Naive B cell (primary cell): ENCODE measurements around the gene FRMD4A. TPM values are rescaled to one million over a fixed set of nuclear protein-coding genes. Genes with fewer than 3 reads are reported as not detected.
A peak's percentile ranks its signal among the peaks of the same experiment; 100 is the strongest.

Experiments
- ATAC-seq, 2 donors: fragments of 150-1000 bp; cut with Tn5 transposase; 2 replicates each; pipeline ENCODE4 v1.10.0; 2021; ENCODE audit warnings: low read depth in 2 of 2, mild to moderate bottlenecking in 2 of 2, moderate library complexity in 2 of 2
- DNase-seq: peaks from one replicate; pipeline ENCODE4 v3.0.0; 2022
- H3K27ac Mint-ChIP-seq, 6 donors: one replicate each; pipeline ENCODE4 v1.8.0; 2020 to 2022; ENCODE audit warnings: mild to moderate bottlenecking in 6 of 6, mixed read lengths in 6 of 6, moderate library complexity in 5 of 6, inconsistent platforms in 2 of 6
- H3K27me3 Mint-ChIP-seq, 3 donors: one replicate each; pipeline ENCODE4 v1.8.0; 2021 to 2022; ENCODE audit warnings: mixed read lengths in 3 of 3, mild to moderate bottlenecking in 1 of 3
- H3K36me3 Mint-ChIP-seq, 2 donors: one replicate each; pipeline ENCODE4 v1.8.0; 2020 to 2022; ENCODE audit warnings: mixed read lengths in 2 of 2, inconsistent platforms in 1 of 2, mild to moderate bottlenecking in 1 of 2
- H3K4me1 Mint-ChIP-seq, 3 donors: one replicate each; pipeline ENCODE4 v1.8.0; 2020 to 2022; ENCODE audit warnings: mixed read lengths in 3 of 3, inconsistent platforms in 1 of 3, mild to moderate bottlenecking in 1 of 3, moderate library complexity in 1 of 3
- H3K4me3 Mint-ChIP-seq, 8 donors: one replicate each; pipeline ENCODE4 v1.8.0; 2020 to 2022; ENCODE audit warnings: mild to moderate bottlenecking in 8 of 8, mixed read lengths in 8 of 8, moderate library complexity in 8 of 8, inconsistent platforms in 2 of 8
- H3K9me3 Mint-ChIP-seq, 7 donors: one replicate each; pipeline ENCODE4 v1.8.0; 2020 to 2022; ENCODE audit warnings: mixed read lengths in 7 of 7, mild to moderate bottlenecking in 5 of 7, inconsistent platforms in 2 of 7, moderate library complexity in 1 of 7
- polyA plus RNA-seq, 6 donors: library from polyadenylated mRNA; unstranded; fragments of 300-500 nt; fragmentation: Illumina TruSeq; gene quantifications; one replicate each; pipeline ENCODE4 v1.2.3, GENCODE V29; 2021; ENCODE audit warnings: low read depth in 6 of 6

The FRMD4A gene
- polyA plus RNA-seq, 6 donors from 2014 or later = 0.09 to 0.20 (median 0.10) TPM; not detected in 3

GRCh38 chr10:14022954-14023672 is 307.6 kb downstream of the FRMD4A start:
- H3K4me3 Mint-ChIP-seq = peak overlapping the region in 2 of 8 donors; percentile 8 to 14

GRCh38 chr10:14022052-14022451 is 308.7 kb downstream of the FRMD4A start:
- H3K4me3 Mint-ChIP-seq = peak overlapping the region in 1 of 8 donors; percentile 7

More at GRCh38 chr10:14022954-14023672, 307.6 kb downstream of the FRMD4A start:
- H3K36me3 Mint-ChIP-seq = peaks cover 10 to 13% of the 10 kb centered on the region in 2 donors
- H3K9me3 Mint-ChIP-seq = peaks cover 6 to 18% (median 8%) of the 10 kb centered on the region in 7 donors
- peak overlapping the region in 3 of 6 donors; percentile 3 to 40 (median 11) for H3K27ac Mint-ChIP-seq
- H3K4me1 Mint-ChIP-seq = peaks cover 7 to 28% (median 26%) of the 10 kb centered on the region in 3 donors
- ATAC-seq = no peak
- peaks cover 32 to 59% (median 43%) of the 10 kb centered on the region in 3 donors for H3K27me3 Mint-ChIP-seq
- no peak for DNase-seq

GRCh38 chr10:14020037-14020664 is 310.6 kb downstream of the FRMD4A start:
- peaks cover 7 to 20% (median 11%) of the 10 kb centered on the region in 7 donors for H3K9me3 Mint-ChIP-seq
- H3K27me3 Mint-ChIP-seq = peaks cover 36 to 51% (median 49%) of the 10 kb centered on the region in 3 donors

More at GRCh38 chr10:14022052-14022451, 308.7 kb downstream of the FRMD4A start:
- H3K36me3 Mint-ChIP-seq = peaks cover 10 to 13% of the 10 kb centered on the region in 2 donors
- peaks cover 28 to 54% (median 42%) of the 10 kb centered on the region in 3 donors for H3K27me3 Mint-ChIP-seq
- ATAC-seq (peak; percentile 71 to 78), DNase-seq (no peak)
- peaks cover 7 to 18% (median 11%) of the 10 kb centered on the region in 7 donors for H3K9me3 Mint-ChIP-seq
- peak overlapping the region in 3 of 6 donors; percentile 0 to 45 (median 0) for H3K27ac Mint-ChIP-seq
- peaks cover 7 to 28% (median 26%) of the 10 kb centered on the region in 3 donors for H3K4me1 Mint-ChIP-seq

GRCh38 chr10:14017467-14017866 is 313.3 kb downstream of the FRMD4A start:
- peaks cover 10 to 13% of the 10 kb centered on the region in 2 donors for H3K36me3 Mint-ChIP-seq
- ATAC-seq (no peak), DNase-seq (no peak)
- H3K27ac Mint-ChIP-seq = no peak overlapping the region
- peaks cover 14 to 23% (median 17%) of the 10 kb centered on the region in 3 donors for H3K4me1 Mint-ChIP-seq
- H3K4me3 Mint-ChIP-seq = no peak overlapping the region
- H3K27me3 Mint-ChIP-seq = peaks cover 31 to 44% (median 40%) of the 10 kb centered on the region in 3 donors
- peaks cover 7 to 20% (median 11%) of the 10 kb centered on the region in 7 donors for H3K9me3 Mint-ChIP-seq

More at GRCh38 chr10:14020037-14020664, 310.6 kb downstream of the FRMD4A start:
- no peak for DNase-seq
- Mint-ChIP-seq H3K4me3 (no peak overlapping the region), H3K36me3 (peaks cover 10 to 13% of the 10 kb centered on the region in 2 donors), H3K27ac (no peak overlapping the region), H3K4me1 (peaks cover 15 to 43% (median 37%) of the 10 kb centered on the region in 3 donors)
- no peak for ATAC-seq

- Mint-ChIP-seq H3K27ac (no peak overlapping the region), H3K27me3 (peaks cover 26 to 44% (median 40%) of the 10 kb centered on the region in 3 donors), H3K9me3 (peaks cover 7 to 20% (median 11%) of the 10 kb centered on the region in 7 donors), H3K36me3 (peaks cover 10 to 13% of the 10 kb centered on the region in 2 donors), H3K4me1 (peaks cover 9 to 18% (median 11%) of the 10 kb centered on the region in 3 donors), H3K4me3 (peak overlapping the region in 1 of 8 donors; percentile 35)
- DNase-seq (no peak), ATAC-seq (no peak)
Measured at GRCh38 chr10:14016931-14017333, 313.8 kb downstream of the FRMD4A start.

GRCh38 chr10:14016011-14016536 is 314.6 kb downstream of the FRMD4A start:
- Mint-ChIP-seq H3K27ac (peak overlapping the region in 4 of 6 donors; percentile 32 to 89 (median 68)), H3K4me1 (peaks cover 8 to 17% (median 9%) of the 10 kb centered on the region in 3 donors), H3K9me3 (peaks cover 7 to 20% (median 11%) of the 10 kb centered on the region in 7 donors), H3K36me3 (peaks cover 10 to 13% of the 10 kb centered on the region in 2 donors), H3K27me3 (peaks cover 24 to 50% (median 48%) of the 10 kb centered on the region in 3 donors), H3K4me3 (peak overlapping the region in 7 of 8 donors; percentile 7 to 82 (median 42))
- ATAC-seq (peak; percentile 60 to 68), DNase-seq (no peak)

- H3K27ac Mint-ChIP-seq = no peak overlapping the region
- H3K9me3 Mint-ChIP-seq = peaks cover 7 to 12% (median 9%) of the 10 kb centered on the region in 7 donors
- H3K4me3 Mint-ChIP-seq = no peak overlapping the region
- ATAC-seq (no peak), DNase-seq (no peak)
- peaks cover 10 to 13% of the 10 kb centered on the region in 2 donors for H3K36me3 Mint-ChIP-seq
- peaks cover 33 to 58% (median 56%) of the 10 kb centered on the region in 3 donors for H3K27me3 Mint-ChIP-seq
- H3K4me1 Mint-ChIP-seq = peaks cover 16 to 29% (median 19%) of the 10 kb centered on the region in 3 donors
Measured at GRCh38 chr10:14014423-14014822, 316.3 kb downstream of the FRMD4A start.

- no peaks in the 10 kb centered on the region for H3K36me3 Mint-ChIP-seq
- DNase-seq (no peak), ATAC-seq (no peak)
- H3K4me1 Mint-ChIP-seq = peaks cover 17 to 38% (median 17%) of the 10 kb centered on the region in 3 donors
- peak overlapping the region in 1 of 6 donors; percentile 49 for H3K27ac Mint-ChIP-seq
- peaks cover 32 to 59% (median 52%) of the 10 kb centered on the region in 3 donors for H3K27me3 Mint-ChIP-seq
- no peak overlapping the region for H3K4me3 Mint-ChIP-seq
- H3K9me3 Mint-ChIP-seq = peaks cover 0 to 7% (median 0%) of the 10 kb centered on the region in 7 donors
Measured at GRCh38 chr10:14010769-14011574, 319.8 kb downstream of the FRMD4A start.

GRCh38 chr10:14010101-14010558 is 320.6 kb downstream of the FRMD4A start:
- DNase-seq (no peak), ATAC-seq (no peak)
- no peaks in the 10 kb centered on the region for H3K36me3 Mint-ChIP-seq
- H3K4me3 Mint-ChIP-seq = peak overlapping the region; percentile 46 to 90 (median 78)
- H3K4me1 Mint-ChIP-seq = peaks cover 14 to 31% (median 15%) of the 10 kb centered on the region in 3 donors
- peak overlapping the region in 2 of 6 donors; percentile 59 to 73 for H3K27ac Mint-ChIP-seq
- H3K27me3 Mint-ChIP-seq = peaks cover 32 to 64% (median 54%) of the 10 kb centered on the region in 3 donors
- H3K9me3 Mint-ChIP-seq = peaks cover 0 to 7% (median 0%) of the 10 kb centered on the region in 7 donors

- DNase-seq (no peak), ATAC-seq (peak; percentile 75 to 80)
- Mint-ChIP-seq H3K27ac (peak overlapping the region; percentile 14 to 78 (median 41)), H3K9me3 (peaks cover 0 to 7% (median 0%) of the 10 kb centered on the region in 7 donors), H3K27me3 (peaks cover 32 to 64% (median 54%) of the 10 kb centered on the region in 3 donors), H3K36me3 (no peaks in the 10 kb centered on the region), H3K4me3 (peak overlapping the region; percentile 55 to 90 (median 80)), H3K4me1 (peaks cover 14 to 31% (median 15%) of the 10 kb centered on the region in 3 donors)
Measured at GRCh38 chr10:14009371-14010100, 321.2 kb downstream of the FRMD4A start.

- no peak for ATAC-seq
- peak overlapping the region in 1 of 6 donors; percentile 14 for H3K27ac Mint-ChIP-seq
Measured at GRCh38 chr10:14008740-14009080, 322.0 kb downstream of the FRMD4A start.

More at GRCh38 chr10:14008740-14009080, 322.0 kb downstream of the FRMD4A start:
- Mint-ChIP-seq H3K4me1 (peaks cover 14 to 31% (median 15%) of the 10 kb centered on the region in 3 donors), H3K36me3 (no peaks in the 10 kb centered on the region), H3K9me3 (peaks cover 0 to 7% (median 0%) of the 10 kb centered on the region in 7 donors), H3K27me3 (peaks cover 34 to 64% (median 54%) of the 10 kb centered on the region in 3 donors), H3K4me3 (peak overlapping the region in 5 of 8 donors; percentile 3 to 52 (median 41))
- no peak for DNase-seq
